Effector memory CD8-positive, alpha-beta T cell (primary cell): Measurements from ENCODE around the gene ATG2A.

ENCODE experiments used
- ATAC-seq: fragments of 150-1000 bp; cut with Tn5 transposase; replicated peaks from 2 replicates; pipeline ENCODE4 v1.10.0; 2021; ENCODE audit warnings: mild to moderate bottlenecking, moderate library complexity
- DNase-seq, 3 experiments: peaks; one replicate each; pipeline ENCODE4 v3.0.0; 2021
- H3K27ac Mint-ChIP-seq, 2 donors: one replicate each; pipeline ENCODE4 v1.8.0; 2022; ENCODE audit warnings: mild to moderate bottlenecking in 2 of 2, mixed read lengths in 2 of 2, moderate library complexity in 2 of 2
- H3K27me3 Mint-ChIP-seq, 2 donors: one replicate each; pipeline ENCODE4 v1.8.0; 2022; ENCODE audit warnings: mixed read lengths in 2 of 2
- H3K36me3 Mint-ChIP-seq: one replicate; pipeline ENCODE4 v1.8.0; 2022; ENCODE audit warnings: mild to moderate bottlenecking, moderate library complexity, mixed read lengths; ENCODE audit not compliant: insufficient read depth
- H3K4me1 Mint-ChIP-seq, 2 donors: one replicate each; pipeline ENCODE4 v1.8.0; 2022; ENCODE audit warnings: low read depth in 2 of 2, mixed read lengths in 2 of 2
- H3K4me3 Mint-ChIP-seq, 2 donors: one replicate each; pipeline ENCODE4 v1.8.0; 2022; ENCODE audit warnings: mild to moderate bottlenecking in 2 of 2, mixed read lengths in 2 of 2, moderate library complexity in 2 of 2
- H3K9me3 Mint-ChIP-seq, 2 donors: one replicate each; pipeline ENCODE4 v1.8.0; 2022; ENCODE audit warnings: mixed read lengths in 2 of 2

ATG2A gene

GRCh38 chr11:64880240-64881001 lies 36.6 kb downstream of the ATG2A start:
- Mint-ChIP-seq H3K27ac (peak overlapping the region; percentile 98 to 99), H3K27me3 (no peaks in the 10 kb centered on the region), H3K4me1 (peaks cover 56 to 57% of the 10 kb centered on the region in 2 donors), H3K4me3 (peak overlapping the region; percentile 91 to 92), H3K36me3 (peaks cover 50% of the 10 kb centered on the region), H3K9me3 (no peaks in the 10 kb centered on the region)
- DNase-seq (no peak), ATAC-seq (no peak)

- no peaks in the 10 kb centered on the region for H3K9me3 Mint-ChIP-seq
These were observed 37.6 kb downstream of the ATG2A start for GRCh38 chr11:64879244-64879900.

GRCh38 chr11:64878494-64879243 lies 38.3 kb downstream of the ATG2A start, which contains the start of gene EHD1:
Gene EHD1, minus strand, starts transcription at chr11:64878621. Its CDS starts 157 bp downstream, at chr11:64878464.
- H3K4me1 Mint-ChIP-seq = peaks cover 59 to 60% of the 10 kb centered on the region in 2 donors
- peak; percentile 72 for ATAC-seq
- H3K9me3 Mint-ChIP-seq = no peaks in the 10 kb centered on the region
- no peaks in the 10 kb centered on the region for H3K27me3 Mint-ChIP-seq
- peak; percentile 99 to 100 (median 100) for DNase-seq
- H3K36me3 Mint-ChIP-seq = peaks cover 67% of the 10 kb centered on the region
- peak within 1 kb of the TSS; percentile 91 to 92 for H3K4me3 Mint-ChIP-seq
- peak within 1 kb of the TSS; percentile 98 to 99 for H3K27ac Mint-ChIP-seq

More at GRCh38 chr11:64879244-64879900, 37.6 kb downstream of the ATG2A start:
- Mint-ChIP-seq H3K36me3 (peaks cover 60% of the 10 kb centered on the region), H3K27me3 (no peaks in the 10 kb centered on the region), H3K4me1 (peaks cover 62% of the 10 kb centered on the region in 2 donors), H3K27ac (peak overlapping the region; percentile 98 to 99), H3K4me3 (peak overlapping the region; percentile 91 to 92)
- DNase-seq (no peak), ATAC-seq (no peak)

- ATAC-seq (peak; percentile 13), DNase-seq (no peak)
- peak overlapping the region; percentile 98 to 99 for H3K27ac Mint-ChIP-seq
These were observed 38.9 kb downstream of the ATG2A start for GRCh38 chr11:64878223-64878493.

GRCh38 chr11:64877390-64878222 lies 39.4 kb downstream of the ATG2A start:
- Mint-ChIP-seq H3K4me1 (peaks cover 67 to 70% of the 10 kb centered on the region in 2 donors), H3K4me3 (peak overlapping the region; percentile 91 to 92), H3K9me3 (no peaks in the 10 kb centered on the region), H3K27ac (peak overlapping the region; percentile 98 to 99), H3K36me3 (peaks cover 78% of the 10 kb centered on the region), H3K27me3 (no peaks in the 10 kb centered on the region)
- DNase-seq (no peak), ATAC-seq (peak; percentile 0)

More at GRCh38 chr11:64878223-64878493, 38.9 kb downstream of the ATG2A start:
- Mint-ChIP-seq H3K27me3 (no peaks in the 10 kb centered on the region), H3K9me3 (no peaks in the 10 kb centered on the region), H3K36me3 (peaks cover 73% of the 10 kb centered on the region), H3K4me3 (peak overlapping the region; percentile 91 to 92), H3K4me1 (peaks cover 61 to 64% of the 10 kb centered on the region in 2 donors)

- no peak for ATAC-seq
- Mint-ChIP-seq H3K4me1 (peaks cover 72 to 73% of the 10 kb centered on the region in 2 donors), H3K36me3 (peaks cover 85% of the 10 kb centered on the region), H3K27me3 (no peaks in the 10 kb centered on the region), H3K4me3 (peak overlapping the region; percentile 91 to 92), H3K27ac (peak overlapping the region; percentile 98 to 99), H3K9me3 (no peaks in the 10 kb centered on the region)
- DNase-seq = no peak
These were observed 40.1 kb downstream of the ATG2A start for GRCh38 chr11:64876835-64877341.

- peaks cover 76% of the 10 kb centered on the region in 2 donors for H3K4me1 Mint-ChIP-seq
- H3K9me3 Mint-ChIP-seq = no peaks in the 10 kb centered on the region
- H3K27me3 Mint-ChIP-seq = no peaks in the 10 kb centered on the region
- peaks cover 89% of the 10 kb centered on the region for H3K36me3 Mint-ChIP-seq
- ATAC-seq = no peak
- no peak for DNase-seq
- peak overlapping the region; percentile 98 to 99 for H3K27ac Mint-ChIP-seq
- H3K4me3 Mint-ChIP-seq = peak overlapping the region; percentile 91 to 92
These were observed 40.7 kb downstream of the ATG2A start for GRCh38 chr11:64876229-64876750.

- ATAC-seq = no peak
- Mint-ChIP-seq H3K36me3 (peaks cover 93% of the 10 kb centered on the region), H3K27ac (peak overlapping the region; percentile 98 to 99), H3K4me1 (peaks cover 75 to 78% of the 10 kb centered on the region in 2 donors), H3K27me3 (no peaks in the 10 kb centered on the region), H3K9me3 (no peaks in the 10 kb centered on the region), H3K4me3 (peak overlapping the region; percentile 91 to 92)
- no peak for DNase-seq
These were observed 41.4 kb downstream of the ATG2A start for GRCh38 chr11:64875369-64876228.

- Mint-ChIP-seq H3K36me3 (peaks cover 95% of the 10 kb centered on the region), H3K27ac (peak overlapping the region; percentile 98 to 99), H3K4me1 (peaks cover 73 to 79% of the 10 kb centered on the region in 2 donors), H3K27me3 (no peaks in the 10 kb centered on the region), H3K9me3 (no peaks in the 10 kb centered on the region), H3K4me3 (peak overlapping the region; percentile 91 to 92)
- ATAC-seq = peak; percentile 41
- peak in 2 of 3 experiments; percentile 70 to 71 for DNase-seq
These were observed 42.4 kb downstream of the ATG2A start for GRCh38 chr11:64874308-64875240.

GRCh38 chr11:64872790-64873488 lies 44.1 kb downstream of the ATG2A start:
- peaks cover 98% of the 10 kb centered on the region for H3K36me3 Mint-ChIP-seq
- ATAC-seq (no peak), DNase-seq (no peak)
- H3K4me3 Mint-ChIP-seq = peak overlapping the region; percentile 85 to 92
- H3K27me3 Mint-ChIP-seq = no peaks in the 10 kb centered on the region
- H3K27ac Mint-ChIP-seq = peak overlapping the region; percentile 12 to 97
- no peaks in the 10 kb centered on the region for H3K9me3 Mint-ChIP-seq
- H3K4me1 Mint-ChIP-seq = peaks cover 82 to 87% of the 10 kb centered on the region in 2 donors
